ENCODE measurements around the gene GSAP.

The GSAP gene

DNA sequence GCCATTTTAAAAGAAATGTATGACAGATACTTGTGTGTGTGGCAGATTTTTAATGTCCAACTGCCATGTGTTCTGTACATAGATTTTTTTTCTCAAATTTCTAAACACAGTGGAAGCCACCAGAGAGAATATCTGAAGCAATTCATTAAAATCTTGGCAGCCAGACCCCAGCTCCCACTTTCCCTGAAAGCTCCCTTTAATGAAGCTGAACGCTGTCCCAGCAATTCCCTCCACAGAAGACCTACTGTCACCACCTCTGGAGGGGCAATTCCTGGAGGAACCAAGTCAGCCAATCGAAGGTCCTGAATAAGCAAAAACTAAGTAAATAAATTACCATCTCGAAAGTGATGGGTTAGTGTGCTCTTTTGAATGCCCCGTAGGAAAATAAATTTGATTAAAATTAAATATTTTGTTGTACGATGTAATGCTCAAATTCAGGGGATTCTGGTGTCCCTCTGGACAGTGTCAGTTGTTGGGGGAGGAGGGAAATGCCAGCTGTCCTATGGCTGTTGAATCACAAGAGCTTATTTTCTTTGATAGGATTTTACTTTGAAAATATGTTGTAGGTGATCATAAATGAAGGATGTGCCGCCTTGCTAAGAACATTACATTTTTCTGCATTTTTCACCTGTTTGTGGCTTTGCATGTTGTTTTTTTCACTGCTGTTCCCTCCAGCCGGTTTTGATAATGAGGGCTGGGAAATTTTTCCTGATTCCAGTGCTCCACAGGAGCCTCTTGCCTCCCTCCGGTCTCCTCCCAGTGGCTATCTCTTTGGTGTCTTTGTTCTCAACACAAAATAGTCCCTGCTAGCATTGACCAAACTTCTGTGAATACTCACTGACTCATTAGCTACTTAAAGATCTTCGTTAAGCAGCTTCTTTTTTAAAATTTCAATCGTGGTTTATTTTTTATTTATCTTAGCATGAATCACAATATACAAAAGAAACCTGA is 9.2 kb upstream of the GSAP start:
- no peak overlapping the region for H3K27ac Mint-ChIP-seq
- H3K36me3 Mint-ChIP-seq (ENCODE audit: low read depth), result no peaks in the 10 kb centered on the region
- H3K4me3 Mint-ChIP-seq, result no peak overlapping the region
- H3K9me3 Mint-ChIP-seq, result no peaks in the 10 kb centered on the region
- H3K4me1 Mint-ChIP-seq (ENCODE audit: low read depth), result peaks cover 30% of the 10 kb centered on the region
- peaks cover 8% of the 10 kb centered on the region for H3K27me3 Mint-ChIP-seq

DNA sequence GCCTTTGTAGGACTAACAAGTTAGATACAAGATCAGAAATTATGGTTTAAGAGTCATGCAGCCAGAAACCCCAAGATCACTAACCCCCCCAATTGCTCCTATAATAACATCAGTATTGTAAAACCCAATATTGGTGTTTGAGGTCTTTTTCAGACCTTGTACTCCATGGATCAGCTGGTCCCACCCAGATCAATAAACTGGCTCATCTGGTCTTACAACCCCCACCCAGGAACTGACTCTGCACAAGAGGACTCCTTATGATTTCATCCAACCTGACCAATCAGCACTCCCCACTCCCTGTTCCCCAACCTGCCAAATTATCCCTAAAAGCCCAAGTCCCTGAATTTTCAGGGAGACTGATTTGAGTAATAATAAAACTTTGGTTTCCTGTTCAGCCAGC is 6.4 kb upstream of the GSAP start:
- Mint-ChIP-seq H3K4me1 (ENCODE audit: low read depth) (peaks cover 25% of the 10 kb centered on the region), H3K27me3 (peaks cover 18% of the 10 kb centered on the region), H3K9me3 (no peaks in the 10 kb centered on the region), H3K4me3 (no peak overlapping the region), H3K36me3 (ENCODE audit: low read depth) (no peaks in the 10 kb centered on the region), H3K27ac (no peak overlapping the region)

DNA sequence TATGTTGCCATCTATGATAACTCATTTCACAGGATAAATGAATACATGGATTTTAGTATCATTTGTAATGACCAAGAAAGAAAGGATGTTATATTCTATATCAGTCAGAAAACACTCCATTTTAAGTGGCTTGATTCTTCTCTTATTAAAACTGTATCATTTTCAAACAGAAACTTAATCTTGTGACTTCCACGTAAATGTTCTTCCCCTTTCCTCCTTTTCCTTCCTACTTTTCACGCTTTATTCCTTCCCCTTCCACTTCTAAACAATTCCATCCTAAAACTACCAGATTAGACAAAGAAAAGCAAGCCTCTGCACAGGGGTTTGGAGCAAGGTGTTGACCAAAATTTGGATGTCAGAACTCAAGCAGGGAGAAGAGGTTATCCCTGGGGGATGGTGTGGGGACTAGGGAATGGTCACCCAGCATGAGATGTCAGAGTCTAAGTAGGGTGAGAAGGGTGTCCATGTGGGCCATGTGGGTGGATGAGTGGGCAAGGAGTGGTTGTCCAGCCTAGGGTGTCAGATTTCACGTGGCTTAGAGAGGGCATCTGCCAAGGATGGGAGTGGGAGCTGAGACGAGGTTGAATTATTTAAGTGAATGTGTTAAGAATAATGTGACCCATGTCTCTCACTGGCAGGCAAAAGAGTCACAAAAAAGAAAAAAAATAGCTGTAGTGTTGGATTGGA is 5.0 kb upstream of the GSAP start:
- Mint-ChIP-seq H3K4me3 (no peak overlapping the region), H3K27ac (peak overlapping the region; percentile 54), H3K9me3 (no peaks in the 10 kb centered on the region), H3K27me3 (peaks cover 25% of the 10 kb centered on the region), H3K4me1 (ENCODE audit: low read depth) (peaks cover 24% of the 10 kb centered on the region), H3K36me3 (ENCODE audit: low read depth) (no peaks in the 10 kb centered on the region)

DNA sequence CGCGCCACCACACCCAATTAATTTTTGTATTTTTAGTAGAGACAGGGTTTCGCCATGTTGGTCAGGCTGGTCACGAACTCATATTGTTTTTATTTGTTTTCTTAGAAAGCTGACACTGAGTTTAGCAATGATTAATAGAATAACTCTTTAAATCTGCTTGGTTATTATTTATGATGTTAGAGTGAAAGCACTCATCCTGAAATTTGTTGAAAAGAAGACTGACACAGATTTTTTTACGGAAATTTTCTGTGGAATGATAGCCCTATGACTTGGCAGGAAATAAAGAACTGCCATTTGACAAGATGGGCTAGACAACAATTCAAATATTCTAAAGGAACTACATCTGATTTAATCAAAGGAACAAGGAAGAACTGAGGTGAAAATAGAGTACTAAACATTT is 4.3 kb upstream of the GSAP start:
- H3K27ac Mint-ChIP-seq, result no peak overlapping the region

DNA sequence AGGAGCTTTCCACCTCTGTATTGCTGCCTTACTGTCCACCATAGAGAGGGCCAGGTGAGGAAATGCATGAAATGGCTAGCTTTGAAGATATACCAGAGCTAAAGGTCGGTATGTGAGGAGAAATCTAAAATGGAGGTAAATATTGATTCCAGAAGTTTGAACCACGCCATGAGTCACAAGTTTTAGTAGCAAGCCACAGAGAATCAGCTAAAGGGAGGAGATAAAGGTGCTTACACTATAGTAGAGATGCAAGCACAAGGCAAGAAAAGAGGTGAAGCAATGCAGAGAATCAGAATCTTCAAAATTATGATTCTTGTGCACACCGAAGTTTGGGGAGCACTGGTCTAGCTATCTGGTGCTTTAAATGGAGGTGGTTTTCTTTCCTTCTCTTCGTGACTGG is 3.0 kb upstream of the GSAP start:
- peaks cover 36% of the 10 kb centered on the region for H3K4me1 Mint-ChIP-seq (ENCODE audit: low read depth)
- no peaks in the 10 kb centered on the region for H3K36me3 Mint-ChIP-seq (ENCODE audit: low read depth)
- H3K27ac Mint-ChIP-seq, result no peak overlapping the region
- no peak overlapping the region for H3K4me3 Mint-ChIP-seq
- H3K27me3 Mint-ChIP-seq, result peaks cover 25% of the 10 kb centered on the region
- H3K9me3 Mint-ChIP-seq, result no peaks in the 10 kb centered on the region

More for the DNA sequence above, 4.3 kb upstream of the GSAP start:
- H3K36me3 Mint-ChIP-seq (ENCODE audit: low read depth), result no peaks in the 10 kb centered on the region
- peaks cover 25% of the 10 kb centered on the region for H3K27me3 Mint-ChIP-seq
- H3K4me3 Mint-ChIP-seq, result no peak overlapping the region
- peaks cover 24% of the 10 kb centered on the region for H3K4me1 Mint-ChIP-seq (ENCODE audit: low read depth)
- no peaks in the 10 kb centered on the region for H3K9me3 Mint-ChIP-seq

DNA sequence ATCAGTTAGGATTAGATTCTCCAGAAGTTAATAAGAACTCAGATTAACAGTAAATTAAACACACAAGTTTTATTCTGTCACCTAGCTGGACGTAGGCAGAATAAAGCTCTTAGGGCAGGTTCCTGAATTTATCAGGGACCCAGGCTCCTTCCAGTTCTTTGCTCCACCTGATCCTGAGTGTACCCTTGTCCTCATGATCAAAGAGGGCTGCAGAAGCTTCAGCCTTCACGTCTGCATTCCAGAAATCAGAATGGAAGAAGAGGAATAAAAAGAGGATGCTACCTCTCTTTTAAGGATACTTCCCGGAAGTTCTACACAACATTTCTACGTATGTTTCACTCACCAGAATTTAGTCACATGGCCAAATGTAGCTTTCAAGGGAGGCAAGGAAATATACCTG is 1.7 kb upstream of the GSAP start:
- no peaks in the 10 kb centered on the region for H3K9me3 Mint-ChIP-seq
- no peak overlapping the region for H3K27ac Mint-ChIP-seq
- H3K4me3 Mint-ChIP-seq, result no peak overlapping the region
- H3K36me3 Mint-ChIP-seq (ENCODE audit: low read depth), result no peaks in the 10 kb centered on the region
- peaks cover 49% of the 10 kb centered on the region for H3K4me1 Mint-ChIP-seq (ENCODE audit: low read depth)
- H3K27me3 Mint-ChIP-seq, result peaks cover 21% of the 10 kb centered on the region

DNA sequence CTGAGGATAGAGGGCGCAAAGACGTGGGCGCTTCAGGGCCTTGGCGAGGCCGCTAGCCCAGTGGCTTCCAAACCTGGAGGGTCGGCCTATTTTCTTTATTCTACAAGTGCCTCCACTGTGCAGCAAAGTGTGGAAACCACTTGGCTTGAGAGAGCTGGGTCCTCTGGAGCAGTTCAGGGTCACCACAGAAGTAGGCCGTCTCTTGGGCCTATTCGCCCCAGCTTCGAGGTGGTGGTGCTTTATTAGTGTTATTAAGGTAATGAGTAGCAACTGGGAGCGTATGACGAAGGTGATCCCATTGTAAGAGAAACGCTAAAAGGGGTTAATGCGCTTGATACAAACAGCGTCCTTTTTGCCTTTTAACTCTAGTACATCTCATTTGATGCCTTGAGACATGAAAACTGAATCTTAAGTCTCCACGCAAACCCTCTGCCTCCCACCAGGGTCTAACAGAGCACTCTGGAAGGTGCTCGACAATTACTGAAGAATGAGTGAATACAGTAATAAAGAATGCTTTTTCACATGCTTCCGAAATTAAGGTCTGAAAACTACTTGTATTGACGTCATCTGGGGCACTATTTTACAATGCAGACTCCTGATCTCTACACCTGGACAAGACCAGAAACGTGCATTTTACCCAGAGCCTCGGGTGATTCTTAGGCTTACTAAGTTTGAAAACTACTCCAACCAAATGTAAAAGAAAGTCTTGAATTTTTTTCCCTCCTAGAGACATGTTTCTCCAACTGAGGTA is 647 bp upstream of the GSAP start:
- no peaks in the 10 kb centered on the region for H3K36me3 Mint-ChIP-seq (ENCODE audit: low read depth)
- H3K27ac Mint-ChIP-seq, result no peak overlapping the region
- H3K27me3 Mint-ChIP-seq, result peaks cover 21% of the 10 kb centered on the region
- H3K9me3 Mint-ChIP-seq, result no peaks in the 10 kb centered on the region
- H3K4me3 Mint-ChIP-seq, result peak overlapping the region; percentile 66
- H3K4me1 Mint-ChIP-seq (ENCODE audit: low read depth), result peaks cover 56% of the 10 kb centered on the region

DNA sequence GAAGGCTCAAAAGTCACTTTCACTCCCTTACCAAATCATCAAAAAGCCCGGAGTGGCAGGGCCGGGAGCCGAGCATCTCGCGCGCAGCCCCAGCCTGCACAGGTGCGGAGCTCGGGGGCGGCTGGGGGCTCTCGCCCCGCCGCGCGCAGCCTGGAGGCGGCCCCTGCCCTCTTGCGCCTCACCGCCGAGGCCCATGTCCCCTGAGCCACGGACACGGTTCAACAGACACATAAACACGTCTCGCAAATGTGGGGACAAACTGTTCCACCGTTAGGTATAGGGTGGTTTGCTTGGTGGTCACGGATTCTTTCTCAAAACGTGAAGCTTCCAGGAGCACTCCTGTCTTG is 700 bp downstream of the GSAP start:
- no peaks in the 10 kb centered on the region for H3K9me3 Mint-ChIP-seq
- peak overlapping the region; percentile 64 for H3K4me3 Mint-ChIP-seq
- peak overlapping the region; percentile 59 for H3K27ac Mint-ChIP-seq
- peaks cover 17% of the 10 kb centered on the region for H3K27me3 Mint-ChIP-seq
- H3K4me1 Mint-ChIP-seq (ENCODE audit: low read depth), result peaks cover 69% of the 10 kb centered on the region
- H3K36me3 Mint-ChIP-seq (ENCODE audit: low read depth), result no peaks in the 10 kb centered on the region

DNA sequence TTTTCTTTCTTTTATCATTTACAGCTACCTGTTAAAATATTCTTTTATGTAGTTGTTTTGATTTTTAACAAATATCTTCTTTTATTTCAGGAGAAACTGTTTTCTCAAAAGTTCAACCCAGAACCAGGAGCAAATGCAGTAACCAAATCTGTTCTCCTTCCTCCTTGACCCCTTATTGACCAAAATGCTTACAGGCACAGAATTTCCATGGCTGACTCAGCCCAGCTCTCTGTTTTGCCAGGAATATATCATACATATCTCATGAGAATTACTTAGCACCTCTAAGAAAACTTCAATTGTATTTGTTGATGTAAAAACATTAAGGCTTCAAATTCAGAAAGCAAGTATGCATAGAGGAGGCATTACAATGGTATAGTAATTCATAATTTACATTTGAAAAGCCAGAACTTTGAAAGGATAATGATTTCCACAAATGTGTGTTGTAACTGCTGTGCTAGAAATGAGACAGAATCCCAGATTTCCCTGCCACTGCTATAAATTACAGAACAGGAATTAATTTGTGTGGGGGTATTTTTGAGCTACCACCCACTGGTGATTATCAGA is 2.2 kb downstream of the GSAP start:
- no peaks in the 10 kb centered on the region for H3K36me3 Mint-ChIP-seq (ENCODE audit: low read depth)
- H3K9me3 Mint-ChIP-seq, result no peaks in the 10 kb centered on the region
- peak overlapping the region; percentile 56 for H3K4me3 Mint-ChIP-seq
- H3K27me3 Mint-ChIP-seq, result peaks cover 17% of the 10 kb centered on the region
- peaks cover 71% of the 10 kb centered on the region for H3K4me1 Mint-ChIP-seq (ENCODE audit: low read depth)
- peak overlapping the region; percentile 67 for H3K27ac Mint-ChIP-seq

DNA sequence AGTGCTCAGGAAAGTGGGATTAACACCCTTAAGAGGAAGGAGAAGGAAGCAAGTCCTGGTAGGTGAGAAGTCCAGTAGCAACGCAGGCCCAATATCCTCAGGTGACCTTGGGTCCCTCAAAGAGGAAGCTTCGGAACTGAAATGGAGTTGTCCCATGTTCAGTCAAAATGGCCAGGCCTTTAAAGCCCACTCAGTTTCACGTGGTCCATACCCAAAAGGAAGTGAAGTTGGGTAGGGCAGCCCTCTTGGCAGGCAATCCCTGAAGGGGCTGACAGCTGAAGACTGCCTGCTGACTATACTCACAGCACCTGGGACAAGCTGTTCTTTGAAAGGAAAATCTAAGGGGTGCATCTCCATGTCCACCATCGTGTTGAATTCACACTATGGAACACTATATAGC is 3.0 kb downstream of the GSAP start:
- Mint-ChIP-seq H3K4me3 (no peak overlapping the region), H3K36me3 (ENCODE audit: low read depth) (no peaks in the 10 kb centered on the region), H3K4me1 (ENCODE audit: low read depth) (peaks cover 69% of the 10 kb centered on the region), H3K9me3 (no peaks in the 10 kb centered on the region), H3K27me3 (peaks cover 13% of the 10 kb centered on the region), H3K27ac (no peak overlapping the region)

DNA sequence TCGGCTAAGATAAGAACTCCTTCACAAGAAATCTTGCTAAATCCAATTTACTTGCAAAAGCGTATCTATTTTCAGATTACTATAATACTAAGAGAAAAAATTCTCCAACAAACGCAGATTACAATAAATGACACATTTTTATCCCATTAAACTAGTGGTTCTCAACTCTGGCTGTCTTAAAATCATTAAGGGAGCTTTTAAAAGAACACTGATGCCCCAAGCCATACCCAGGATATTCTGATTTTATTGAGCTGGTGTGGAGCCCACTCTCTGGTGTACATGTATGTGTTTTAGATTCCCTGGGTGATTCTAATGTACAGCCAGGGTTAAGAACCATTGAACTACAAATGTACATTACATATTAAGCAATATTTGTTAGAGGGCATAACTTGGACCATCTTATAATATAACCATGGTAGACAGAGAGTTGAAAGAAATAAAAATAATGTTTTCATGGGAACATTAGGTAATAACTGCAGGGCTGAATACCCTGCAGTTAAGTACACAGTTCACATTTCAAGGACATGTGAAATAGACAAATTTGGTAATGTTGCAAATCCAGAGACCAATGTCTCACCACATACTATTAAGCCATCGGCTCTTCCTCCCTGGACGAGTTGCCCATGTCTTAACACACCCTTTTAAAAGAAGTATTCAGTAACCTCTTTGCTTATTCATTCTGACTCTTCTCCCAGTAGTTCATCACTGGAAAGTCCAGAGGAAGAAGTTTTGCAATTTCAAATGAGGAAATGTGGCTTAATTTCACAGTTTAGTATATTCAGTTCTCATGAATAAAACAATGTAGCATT is 6.2 kb downstream of the GSAP start:
- Mint-ChIP-seq H3K36me3 (ENCODE audit: low read depth) (no peaks in the 10 kb centered on the region), H3K4me1 (ENCODE audit: low read depth) (peaks cover 59% of the 10 kb centered on the region), H3K27me3 (no peaks in the 10 kb centered on the region), H3K9me3 (no peaks in the 10 kb centered on the region), H3K4me3 (no peak overlapping the region), H3K27ac (no peak overlapping the region)

DNA sequence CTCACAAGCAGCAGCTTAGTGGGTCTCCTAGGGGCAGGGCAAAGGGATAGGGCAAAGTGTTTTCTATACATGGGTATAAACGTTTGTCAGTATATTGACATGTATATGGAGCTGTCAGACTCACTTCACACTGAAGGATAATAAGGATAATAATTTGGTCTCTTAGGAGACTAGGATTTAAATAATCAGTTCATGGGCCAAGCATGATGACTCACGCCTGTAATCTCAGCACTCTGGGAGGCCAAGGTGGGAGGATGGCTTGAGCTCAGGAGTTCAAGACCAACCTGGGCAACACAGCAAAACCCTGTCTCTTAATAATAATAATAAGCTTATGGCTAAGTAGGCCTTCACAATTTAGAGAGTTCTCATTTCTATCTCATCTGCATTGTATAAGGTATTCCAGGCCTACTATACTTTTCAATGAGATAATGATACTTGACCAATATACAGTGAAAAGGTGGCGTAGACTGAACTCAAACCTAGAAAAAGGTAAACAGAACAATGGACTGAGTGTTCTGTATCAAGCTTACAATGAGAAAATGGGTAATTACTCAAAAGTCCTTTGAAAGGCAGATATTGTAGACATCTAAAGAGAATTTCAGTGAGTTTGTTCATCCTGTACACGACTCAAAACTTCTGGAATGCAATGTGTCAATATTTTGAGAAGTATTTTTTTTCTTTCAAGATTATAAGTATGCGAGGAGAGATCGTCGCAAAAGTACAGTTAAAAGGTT is 7.0 kb downstream of the GSAP start:
- H3K4me1 Mint-ChIP-seq (ENCODE audit: low read depth), result peaks cover 51% of the 10 kb centered on the region
- no peak overlapping the region for H3K27ac Mint-ChIP-seq
- no peaks in the 10 kb centered on the region for H3K27me3 Mint-ChIP-seq
- no peak overlapping the region for H3K4me3 Mint-ChIP-seq
- H3K9me3 Mint-ChIP-seq, result no peaks in the 10 kb centered on the region
- no peaks in the 10 kb centered on the region for H3K36me3 Mint-ChIP-seq (ENCODE audit: low read depth)

DNA sequence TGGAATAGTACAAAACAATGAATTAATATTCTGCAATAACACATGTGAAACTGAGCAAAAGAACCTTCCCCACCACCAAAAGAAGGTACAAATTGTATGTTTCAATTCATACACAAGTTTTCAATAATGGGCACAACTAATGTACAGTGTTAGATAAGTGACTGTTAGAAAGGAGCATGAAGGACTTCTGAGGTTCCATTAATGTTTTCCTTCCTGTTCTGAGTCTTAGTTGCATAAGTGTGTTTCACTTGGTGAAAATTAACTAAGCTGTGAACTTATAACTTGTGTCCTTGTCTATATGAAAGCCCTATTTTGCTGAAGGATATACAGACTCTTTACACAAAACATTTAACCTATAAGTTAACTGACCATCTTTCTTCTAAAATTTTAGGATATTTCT is 8.2 kb downstream of the GSAP start:
- peaks cover 39% of the 10 kb centered on the region for H3K4me1 Mint-ChIP-seq (ENCODE audit: low read depth)

DNA sequence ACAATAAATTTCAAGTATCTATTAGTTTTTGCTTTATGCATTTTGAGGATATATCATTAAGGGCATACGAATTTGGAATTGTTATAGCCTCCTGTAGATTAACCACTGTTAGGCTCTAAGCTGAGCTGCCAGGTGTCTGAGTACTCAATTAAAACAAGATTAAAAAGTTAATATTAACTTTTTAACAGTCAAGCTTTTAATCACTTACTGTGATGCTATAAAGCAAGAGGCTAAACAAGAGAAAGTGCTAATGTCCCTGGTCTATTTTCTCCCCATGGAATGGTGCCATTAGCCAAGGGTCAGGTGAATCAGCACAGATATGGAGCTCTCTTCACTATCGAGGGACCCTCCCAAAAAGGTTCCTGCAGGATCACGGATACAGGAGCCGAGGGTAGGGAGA is 9.7 kb downstream of the GSAP start:
- Mint-ChIP-seq H3K36me3 (ENCODE audit: low read depth) (peaks cover 12% of the 10 kb centered on the region), H3K9me3 (no peaks in the 10 kb centered on the region), H3K4me1 (ENCODE audit: low read depth) (peaks cover 30% of the 10 kb centered on the region), H3K4me3 (no peak overlapping the region), H3K27ac (no peak overlapping the region), H3K27me3 (no peaks in the 10 kb centered on the region)

More for the DNA sequence above, 8.2 kb downstream of the GSAP start:
- Mint-ChIP-seq H3K4me3 (no peak overlapping the region), H3K27ac (no peak overlapping the region), H3K9me3 (no peaks in the 10 kb centered on the region), H3K36me3 (ENCODE audit: low read depth) (peaks cover 7% of the 10 kb centered on the region), H3K27me3 (no peaks in the 10 kb centered on the region)

Data from stimulated activated naive CD8-positive, alpha-beta T cell treated with anti-CD3 and anti-CD28 coated beads, Interleukin-15, Interleukin-2, amounts not matched to agents 100 ng/mL and 50 ng/mL, for 24 hours (primary cell).